BJ (cell line): ENCODE data around the gene GCSAM. TPM values are rescaled to one million over a fixed set of nuclear protein-coding genes. Genes with fewer than 3 reads are reported as not detected.
A peak's percentile ranks its signal among the peaks of the same experiment; 100 is the strongest.

ENCODE experiments used
- CTCF ChIA-PET: fragments of 350-600 bp; formaldehyde crosslinking; extraction: SDS; loops from one replicate; lab custom pipeline; 2021; ENCODE audit warnings: antibody characterized with exemption, inconsistent platforms; lab: Yijun Ruan, JAX
- POLR2A ChIA-PET: fragments of 300-600 bp; sonication (Branson Sonifier 250); formaldehyde crosslinking; extraction: SDS; loops from one replicate; lab custom pipeline; 2021; ENCODE audit warnings: antibody characterized with exemption; lab: Charles Lee
- DNase-seq: peaks from one replicate; pipeline ENCODE4 v3.0.0-alpha.2; 2011; ENCODE audit warnings: low read depth
- H3K27me3 ChIP-seq: 2 replicates; pipeline ENCODE4 v1.6.0; 2011; ENCODE audit warnings: low read length; ENCODE audit not compliant: control insufficient read depth, insufficient read depth
- H3K36me3 ChIP-seq: 2 replicates; pipeline ENCODE4 v1.5.1; 2011; ENCODE audit warnings: low read length; ENCODE audit not compliant: control insufficient read depth, insufficient read depth
- H3K4me3 ChIP-seq: 2 replicates; pipeline ENCODE4 v1.5.1; 2011; ENCODE audit warnings: low read depth, mild to moderate bottlenecking, control low read depth, low read length
- CTCF ChIP-seq: IDR thresholded peaks from 2 replicates; pipeline ENCODE4 v1.5.1; 2011; ENCODE audit warnings: low read depth, mild to moderate bottlenecking, control low read depth, inconsistent platforms, low read length, moderate library complexity; ENCODE audit not compliant: insufficient read depth
- polyA plus RNA-seq: library from polyadenylated mRNA; depleted of rRNA; stranded (reverse); fragments of >200 nt; gene quantifications from 2 replicates; pipeline ENCODE4 v1.2.3, GENCODE V29; 2011

The GCSAM gene
- polyA plus RNA-seq, 1 experiment, result not detected

DNA sequence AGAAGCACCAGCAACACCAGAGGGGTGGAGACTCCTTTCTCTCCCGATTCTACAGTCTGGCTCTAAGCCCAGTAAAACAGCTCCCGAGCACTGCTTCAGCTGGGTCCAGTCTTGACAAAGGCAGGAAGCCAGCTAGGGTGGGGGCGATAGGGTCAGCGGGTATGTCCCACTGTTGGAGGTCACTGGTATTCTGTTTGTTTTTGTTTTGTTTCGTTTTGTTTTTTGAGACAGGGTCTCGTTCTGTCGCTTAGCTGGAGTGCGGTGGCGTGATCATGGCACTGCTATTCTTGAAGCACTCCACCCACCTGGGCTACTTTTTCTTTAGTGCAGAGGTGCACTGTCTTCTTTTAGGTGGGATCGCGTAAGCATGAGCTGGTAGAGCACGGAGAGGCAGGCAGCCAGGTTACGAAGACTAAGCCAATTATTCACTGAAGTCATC is 16.3 kb downstream of the GCSAM start:
- Histone ChIP-seq H3K27me3 (no peaks in the 10 kb centered on the region), H3K36me3 (peaks cover 6% of the 10 kb centered on the region), H3K4me3 (no peak overlapping the region)
- ChIA-PET CTCF (interaction anchor here (1.5 kb wide), 1 partner anchor 10 kb away, joined by 6 read pairs; no protein-coding TSS in a partner anchor), POLR2A (no interaction called here)
- no peak for TF ChIP-seq CTCF
- DNase-seq, result no peak

- ChIA-PET POLR2A (no interaction called here), CTCF (no interaction called here)
- Histone ChIP-seq H3K36me3 (peaks cover 6% of the 10 kb centered on the region), H3K27me3 (no peaks in the 10 kb centered on the region), H3K4me3 (no peak overlapping the region)
- no peak for TF ChIP-seq CTCF
- no peak for DNase-seq
Measured at GRCh38 chr3:112115806-112116383, 17.2 kb downstream of the GCSAM start.

- POLR2A ChIA-PET, result no interaction called here
- no peak for DNase-seq
- CTCF ChIA-PET, result interaction anchor here (0.6 kb wide), 1 partner anchor 794 kb away, joined by 3 read pairs; no protein-coding TSS in a partner anchor
- Histone ChIP-seq H3K36me3 (peaks cover 6% of the 10 kb centered on the region), H3K27me3 (no peaks in the 10 kb centered on the region), H3K4me3 (no peak overlapping the region)
- no peak for TF ChIP-seq CTCF
Measured at GRCh38 chr3:112115161-112115739, 17.8 kb downstream of the GCSAM start.

GRCh38 chr3:112114576-112115160 is 18.4 kb downstream of the GCSAM start:
- no peak for TF ChIP-seq CTCF
- DNase-seq, result no peak
- POLR2A ChIA-PET, result no interaction called here
- Histone ChIP-seq H3K4me3 (no peak overlapping the region), H3K27me3 (no peaks in the 10 kb centered on the region), H3K36me3 (peaks cover 5% of the 10 kb centered on the region; the same call in 1 of the 2 replicates)
- CTCF ChIA-PET, result interaction anchor here (0.6 kb wide), 1 partner anchor 795 kb away, joined by 3 read pairs; no protein-coding TSS in a partner anchor

GRCh38 chr3:112111785-112112402 is 21.2 kb downstream of the GCSAM start:
- Histone ChIP-seq H3K36me3 (peaks cover 4% of the 10 kb centered on the region; the same call in 1 of the 2 replicates), H3K4me3 (no peak overlapping the region), H3K27me3 (no peaks in the 10 kb centered on the region)
- POLR2A ChIA-PET, result no interaction called here
- DNase-seq, result no peak
- peak; percentile 89 for TF ChIP-seq CTCF
- CTCF ChIA-PET, result interaction anchor here (0.7 to 2.3 kb wide), 24 partner anchors 11 to 421 kb away, joined by 3 to 21 read pairs (median 4); partner anchors contain the start of genes CD200 and SLC9C1
